Measurements from ENCODE around the gene ARMC3.

The ARMC3 gene

GRCh38 chr10:23081221-23081750 is 153.4 kb downstream of the ARMC3 start:
- DNase-seq = no peak

GRCh38 chr10:23081891-23082290 is 154.0 kb downstream of the ARMC3 start:
- DNase-seq = no peak

Measured in NCI-H69 (cell line).